Skeletal muscle tissue (tissue), 4 donors: ENCODE results near the gene FREY1. TPM values are rescaled to one million over a fixed set of nuclear protein-coding genes. Genes with fewer than 3 reads are reported as not detected.

Source experiments
- H3K27ac ChIP-seq: one replicate; pipeline ENCODE4 v1.7.0; 2013; ENCODE audit warnings: mild to moderate bottlenecking, low read depth, low read length, inconsistent platforms
- H3K27me3 ChIP-seq, 3 donors: one replicate each; pipeline ENCODE4 v1.7.0; 2013; ENCODE audit warnings: low read length in 3 of 3; ENCODE audit not compliant: control insufficient read depth in 3 of 3, insufficient read depth in 3 of 3
- H3K36me3 ChIP-seq, 3 donors: one replicate each; pipeline ENCODE4 v1.7.0; 2013; ENCODE audit warnings: low read length in 3 of 3; ENCODE audit not compliant: control insufficient read depth in 3 of 3, insufficient read depth in 3 of 3
- H3K4me1 ChIP-seq, 3 donors: one replicate each; pipeline ENCODE4 v1.7.0; 2013; ENCODE audit warnings: low read length in 3 of 3, mild to moderate bottlenecking in 3 of 3; ENCODE audit not compliant: control insufficient read depth in 3 of 3, insufficient read depth in 3 of 3
- H3K4me3 ChIP-seq, 3 donors: one replicate each; pipeline ENCODE4 v1.7.0; 2013; ENCODE audit warnings: low read length in 3 of 3
- H3K9ac ChIP-seq, 3 donors: one replicate each; pipeline ENCODE4 v1.7.0; 2013; ENCODE audit warnings: low read length in 3 of 3, mild to moderate bottlenecking in 3 of 3, moderate library complexity in 2 of 3, low read depth in 1 of 3
- H3K9me3 ChIP-seq, 3 donors: one replicate each; pipeline ENCODE4 v1.7.0; 2013; ENCODE audit warnings: low read length in 3 of 3; ENCODE audit not compliant: control insufficient read depth in 3 of 3
- total RNA-seq: library from RNA; depleted of rRNA; stranded (reverse); fragments of >200 nt; gene quantifications from one replicate; pipeline ENCODE4 v1.2.3, GENCODE V29; 2014
- donor health status: Osteomylitis.

Gene FREY1
- total RNA-seq, 1 donor from 2014 or later, result 1.6 TPM

DNA sequence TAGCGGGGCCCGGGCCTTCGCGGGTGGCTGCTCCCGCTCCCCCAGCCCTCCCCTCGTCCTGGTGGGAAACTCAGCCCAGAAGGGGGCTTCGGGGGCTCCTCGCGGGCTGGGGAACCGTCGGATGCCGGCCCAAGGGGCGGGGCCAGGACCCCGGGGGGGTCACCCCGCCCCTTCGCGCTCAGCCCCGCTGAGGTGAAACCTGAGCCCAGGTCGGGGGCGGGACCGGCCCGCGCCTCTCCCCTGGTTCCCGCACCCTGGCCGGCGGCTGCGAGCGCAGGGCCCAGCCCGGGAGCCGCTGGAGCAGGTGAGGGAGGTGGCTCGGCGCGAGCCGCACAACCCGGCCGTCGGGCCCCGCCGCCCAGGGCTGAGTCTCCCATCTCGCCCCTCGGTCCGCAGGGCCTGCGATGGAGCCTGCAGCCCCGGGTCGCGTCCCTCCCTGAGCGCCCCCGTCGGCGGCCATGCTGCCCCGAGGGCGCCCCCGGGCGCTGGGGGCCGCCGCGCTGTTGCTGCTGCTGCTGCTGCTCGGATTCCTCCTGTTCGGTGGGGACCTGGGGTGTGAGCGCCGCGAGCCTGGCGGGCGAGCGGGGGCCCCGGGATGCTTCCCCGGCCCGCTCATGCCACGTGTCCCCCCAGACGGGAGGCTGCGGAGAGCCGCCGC lies 15.5 kb upstream of the FREY1 start, which contains the start of gene LARGE2:
TSS of gene LARGE2 (plus strand) at position 232 of the 658 bp plus-strand sequence. CDS start at position 459, 227 bp downstream.
- Histone ChIP-seq H3K27ac (no peak within 1 kb of the TSS), H3K4me3 (no peak within 1 kb of the TSS), H3K36me3 (no peaks in the 10 kb centered on the region), H3K27me3 (peaks cover 28 to 41% (median 29%) of the 10 kb centered on the region in 3 donors), H3K9ac (no peak within 1 kb of the TSS), H3K9me3 (no peaks in the 10 kb centered on the region), H3K4me1 (peaks cover 14 to 19% (median 16%) of the 10 kb centered on the region in 3 donors)

DNA sequence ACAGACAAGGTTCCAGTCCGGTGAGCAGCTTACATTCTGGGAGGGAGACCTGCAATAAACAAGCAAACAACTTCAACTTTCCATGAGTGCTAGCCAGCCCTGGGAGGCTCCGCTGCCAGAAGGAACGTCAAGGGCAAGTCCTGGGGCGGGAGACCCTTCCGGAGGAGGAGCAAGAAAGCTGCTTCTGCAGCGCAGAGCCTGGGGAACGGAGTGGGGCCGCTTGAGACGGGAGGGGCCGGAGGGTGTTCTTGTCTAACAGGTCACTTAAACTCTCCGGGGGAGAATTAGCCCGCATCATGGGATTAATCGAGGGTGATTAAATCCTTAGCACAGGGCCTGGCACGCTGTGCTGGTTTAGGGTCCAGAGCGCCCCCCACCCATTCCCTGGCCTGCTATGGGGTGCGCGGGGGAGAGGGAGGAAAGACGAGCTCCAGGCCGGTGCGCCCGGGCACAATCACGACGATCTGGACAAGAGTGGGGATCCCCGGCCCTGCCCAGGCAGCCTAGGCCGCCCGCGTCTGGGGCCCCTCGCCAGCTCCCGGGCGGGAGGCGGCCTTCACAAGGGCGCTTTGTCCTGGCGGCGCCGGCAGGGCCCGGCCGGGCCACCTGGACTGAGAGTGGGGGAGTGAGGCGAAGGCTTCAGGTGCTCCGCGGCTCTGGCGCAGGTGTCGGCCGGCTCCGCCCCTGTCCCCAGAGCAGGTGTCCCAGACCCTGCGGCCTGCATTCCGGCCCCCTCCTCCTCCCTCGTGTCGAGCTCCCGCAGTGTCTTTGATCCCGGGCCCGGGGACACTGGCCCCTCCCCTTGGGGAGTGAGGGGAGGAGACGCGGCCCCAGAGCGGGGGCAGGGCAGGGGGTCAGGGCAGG lies 14.7 kb upstream of the FREY1 start:
- Histone ChIP-seq H3K4me1 (peaks cover 21 to 26% (median 23%) of the 10 kb centered on the region in 3 donors), H3K9ac (no peak overlapping the region), H3K27me3 (peaks cover 28 to 34% (median 29%) of the 10 kb centered on the region in 3 donors), H3K36me3 (no peaks in the 10 kb centered on the region), H3K4me3 (no peak overlapping the region), H3K27ac (no peak overlapping the region), H3K9me3 (no peaks in the 10 kb centered on the region)

DNA sequence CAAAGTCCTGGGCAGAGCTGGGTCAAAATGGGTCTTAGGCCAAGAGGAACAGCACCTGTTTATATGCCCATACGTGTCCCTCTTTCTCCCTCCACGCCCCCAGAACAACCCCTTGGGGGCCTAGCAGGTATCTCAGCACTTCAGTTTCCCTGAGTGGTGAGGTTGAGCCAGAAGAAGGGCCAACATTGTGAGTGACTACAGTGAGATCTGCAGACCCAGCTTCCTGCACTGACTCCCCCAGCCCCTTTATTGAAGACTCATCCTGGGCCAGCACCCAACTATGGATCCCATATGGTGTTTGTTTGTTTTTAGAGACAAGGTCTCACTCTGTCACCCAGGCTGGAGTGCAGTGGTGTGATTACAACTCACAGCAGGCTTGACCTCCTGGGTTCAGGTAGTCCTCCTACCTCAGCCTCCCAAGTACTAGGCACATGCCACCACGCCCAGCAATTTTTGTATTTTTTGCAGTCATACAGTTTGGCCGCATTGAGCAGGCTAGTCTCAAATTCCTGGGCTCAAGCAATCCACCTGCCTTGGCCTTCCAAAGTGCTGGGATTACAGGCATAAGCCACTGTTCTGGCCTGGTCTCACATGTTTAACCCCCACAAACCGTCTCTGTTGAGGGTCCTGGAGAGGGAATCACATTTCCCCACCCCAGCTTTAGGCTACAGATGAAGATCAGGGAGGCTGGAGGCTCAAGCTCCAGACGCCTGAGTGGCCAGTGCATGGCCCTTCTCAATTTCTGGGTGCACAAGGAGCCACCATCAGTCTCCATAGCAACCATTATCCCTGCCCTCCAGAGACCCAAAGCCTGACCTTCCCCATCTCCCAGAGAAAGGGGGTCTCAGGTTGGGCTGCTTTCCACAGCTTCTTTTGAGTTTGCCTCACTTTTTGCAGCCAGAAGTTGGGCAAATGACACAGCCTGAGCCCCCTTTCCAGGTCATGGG lies 13.7 kb upstream of the FREY1 start:
- peaks cover 28 to 35% (median 29%) of the 10 kb centered on the region in 3 donors for H3K4me1 ChIP-seq
- H3K9ac ChIP-seq, result no peak overlapping the region
- H3K36me3 ChIP-seq, result peaks cover 0 to 4% (median 4%) of the 10 kb centered on the region in 3 donors
- H3K27me3 ChIP-seq, result peaks cover 20 to 24% (median 22%) of the 10 kb centered on the region in 3 donors
- no peak overlapping the region for H3K4me3 ChIP-seq
- no peaks in the 10 kb centered on the region for H3K9me3 ChIP-seq
- H3K27ac ChIP-seq, result no peak overlapping the region

DNA sequence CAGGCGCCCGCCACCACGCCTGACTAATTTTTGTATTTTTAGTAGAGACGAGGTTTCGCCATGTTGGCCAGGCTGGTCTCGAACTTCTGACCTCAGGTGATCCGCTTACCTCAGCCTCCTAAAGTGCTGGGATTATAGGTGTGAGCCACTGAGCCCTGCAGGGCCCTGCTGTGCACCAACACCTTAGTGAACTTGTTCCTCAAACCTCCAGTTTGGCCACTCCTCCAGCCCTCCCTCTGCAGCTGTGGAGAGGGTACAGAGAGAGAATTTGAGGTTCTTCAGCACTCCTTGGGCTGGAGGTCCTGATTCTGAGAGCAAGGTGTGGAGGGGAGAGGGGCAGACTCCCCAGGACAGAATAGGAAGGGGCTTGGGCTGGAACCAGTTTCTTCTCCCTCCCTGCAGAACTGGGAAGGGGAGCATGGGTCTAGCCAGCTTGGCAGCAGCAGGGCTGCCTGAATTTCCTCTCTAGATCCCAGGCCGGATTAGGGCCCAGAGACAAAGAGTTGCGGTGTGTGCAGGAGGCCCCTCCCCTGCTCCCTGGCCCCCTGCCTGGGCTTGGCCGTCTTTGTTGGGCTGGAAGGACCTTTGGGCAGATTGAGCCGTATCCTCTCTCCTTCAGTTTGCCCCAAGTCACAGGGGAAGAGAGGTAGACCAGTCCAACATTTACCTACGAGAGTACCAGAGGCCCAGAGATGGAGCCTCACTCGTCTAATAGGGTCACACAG lies 12.9 kb upstream of the FREY1 start:
- Histone ChIP-seq H3K4me1 (peaks cover 28 to 35% (median 29%) of the 10 kb centered on the region in 3 donors), H3K27ac (no peak overlapping the region), H3K27me3 (peaks cover 20 to 23% (median 22%) of the 10 kb centered on the region in 3 donors), H3K36me3 (peaks cover 6 to 12% (median 10%) of the 10 kb centered on the region in 3 donors), H3K9me3 (no peaks in the 10 kb centered on the region), H3K9ac (no peak overlapping the region), H3K4me3 (no peak overlapping the region)

DNA sequence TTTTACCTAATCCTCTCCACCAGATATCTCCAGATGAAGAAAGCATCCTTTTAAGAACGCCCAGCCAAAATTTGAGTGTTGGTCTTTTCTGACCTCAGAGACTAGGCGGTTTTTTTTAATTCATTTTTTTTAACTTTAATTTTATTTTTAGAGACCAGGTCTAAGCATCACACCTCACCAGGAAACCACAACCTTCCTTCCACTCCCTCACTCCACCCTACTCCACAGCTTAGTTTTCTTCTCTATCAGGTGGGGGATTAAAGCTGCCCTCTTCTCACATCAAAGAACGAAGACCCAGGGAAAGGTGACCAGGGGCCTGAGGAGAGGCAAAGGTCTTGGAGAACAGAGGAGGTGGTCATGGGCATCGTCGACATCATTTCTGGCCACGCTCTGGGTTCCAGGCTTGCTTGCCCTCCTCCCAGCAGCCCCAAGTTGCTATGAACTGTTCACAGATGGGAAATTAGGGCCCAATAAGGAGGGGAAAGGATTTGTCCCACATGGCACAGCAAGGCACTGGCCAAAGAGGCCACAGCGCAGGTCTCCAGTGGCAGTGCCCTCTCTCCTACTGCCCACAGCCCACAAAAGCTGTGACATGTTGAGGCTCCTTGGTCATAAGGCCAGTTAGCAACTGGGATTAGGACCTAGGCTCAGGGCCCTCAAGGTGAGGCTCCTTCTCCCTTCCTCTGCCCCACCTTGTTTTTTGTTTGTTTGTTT lies 12.0 kb upstream of the FREY1 start:
- H3K27me3 ChIP-seq, result peaks cover 14 to 16% (median 15%) of the 10 kb centered on the region in 3 donors
- peak overlapping the region in 2 of 3 donors; percentile 89 to 96 for H3K9ac ChIP-seq
- peaks cover 14 to 20% (median 19%) of the 10 kb centered on the region in 3 donors for H3K36me3 ChIP-seq
- H3K4me1 ChIP-seq, result peaks cover 28 to 35% (median 29%) of the 10 kb centered on the region in 3 donors
- H3K27ac ChIP-seq, result peak overlapping the region; percentile 93
- H3K9me3 ChIP-seq, result no peaks in the 10 kb centered on the region
- H3K4me3 ChIP-seq, result peak overlapping the region; percentile 88 to 99 (median 97)

DNA sequence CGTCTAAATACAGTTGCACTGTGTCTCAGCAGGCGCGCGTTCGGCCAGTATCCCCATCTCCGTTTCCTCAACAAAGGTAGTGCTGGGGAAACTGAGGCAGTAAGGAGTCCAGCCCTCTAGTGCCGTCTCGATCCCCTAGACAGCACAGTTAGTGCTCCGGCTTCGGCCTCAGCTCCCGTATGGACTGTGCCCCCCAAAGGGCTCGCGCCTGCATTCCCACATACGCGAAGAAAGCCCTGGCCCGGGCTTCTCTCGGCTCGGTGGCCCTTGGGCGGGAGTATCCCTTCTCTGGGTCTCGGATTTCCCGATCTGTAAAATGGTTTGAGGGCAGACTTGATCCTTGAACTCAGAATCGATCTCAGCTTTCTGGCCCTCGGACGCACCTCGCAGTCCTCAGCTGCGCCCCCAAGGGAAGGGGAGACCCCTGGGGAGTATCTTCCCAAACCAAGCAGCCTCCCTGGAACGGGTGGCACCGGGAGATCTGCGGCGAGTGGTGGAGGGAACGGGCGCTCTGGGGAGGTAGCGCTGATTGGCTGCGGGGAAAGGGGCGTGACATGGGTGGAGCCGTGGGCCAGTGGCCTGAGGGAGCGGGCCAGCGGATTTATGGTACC lies 11.4 kb upstream of the FREY1 start:
- H3K36me3 ChIP-seq, result peaks cover 21 to 27% (median 24%) of the 10 kb centered on the region in 3 donors
- H3K27ac ChIP-seq, result peak overlapping the region; percentile 93
- peaks cover 10 to 15% (median 11%) of the 10 kb centered on the region in 3 donors for H3K27me3 ChIP-seq
- H3K9ac ChIP-seq, result peak overlapping the region; percentile 89 to 97 (median 96)
- H3K9me3 ChIP-seq, result no peaks in the 10 kb centered on the region
- H3K4me3 ChIP-seq, result peak overlapping the region; percentile 88 to 99 (median 97)
- peaks cover 28 to 35% (median 29%) of the 10 kb centered on the region in 3 donors for H3K4me1 ChIP-seq

DNA sequence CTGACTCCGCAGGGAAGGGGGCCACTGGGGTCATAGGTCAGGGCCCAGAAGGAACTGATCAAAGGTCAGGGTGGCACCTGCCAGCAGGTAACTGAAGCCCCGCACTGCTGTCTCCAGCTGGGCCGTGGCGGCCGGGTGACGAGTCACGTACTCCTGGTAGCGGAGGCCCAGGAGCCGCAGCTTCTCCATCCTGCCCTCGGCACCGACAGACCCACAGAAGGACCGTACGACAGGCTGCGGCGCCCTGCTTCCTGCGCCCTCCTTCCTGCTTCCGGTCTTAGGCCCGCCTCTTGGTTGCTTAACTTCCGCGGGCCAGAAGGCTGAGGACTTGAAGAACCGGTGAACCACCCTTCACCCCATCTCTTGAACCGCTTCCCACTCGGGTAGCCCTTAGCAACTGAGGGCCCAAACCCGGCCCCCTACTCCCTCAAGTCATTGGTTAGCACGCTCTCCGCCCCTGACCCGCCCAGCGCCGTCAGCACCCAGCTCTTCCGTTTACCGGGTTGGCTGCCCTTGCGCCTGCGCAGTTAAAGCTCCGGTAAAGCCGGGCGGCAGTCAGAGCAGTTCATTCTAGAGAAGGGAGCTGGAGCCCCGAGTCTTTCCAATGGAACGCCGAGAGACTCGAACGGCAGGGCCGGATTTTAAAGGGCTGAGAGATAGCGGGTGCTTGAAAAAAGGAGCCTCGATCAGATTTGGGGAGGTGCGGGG lies 10.7 kb upstream of the FREY1 start, which contains the start of gene PEX16:
TSS of gene PEX16 (minus strand) at position 255 of the 708 bp plus-strand sequence. CDS start at position 189, 66 bp downstream.
- peaks cover 24 to 31% (median 25%) of the 10 kb centered on the region in 3 donors for H3K4me1 ChIP-seq
- H3K9me3 ChIP-seq, result no peaks in the 10 kb centered on the region

DNA sequence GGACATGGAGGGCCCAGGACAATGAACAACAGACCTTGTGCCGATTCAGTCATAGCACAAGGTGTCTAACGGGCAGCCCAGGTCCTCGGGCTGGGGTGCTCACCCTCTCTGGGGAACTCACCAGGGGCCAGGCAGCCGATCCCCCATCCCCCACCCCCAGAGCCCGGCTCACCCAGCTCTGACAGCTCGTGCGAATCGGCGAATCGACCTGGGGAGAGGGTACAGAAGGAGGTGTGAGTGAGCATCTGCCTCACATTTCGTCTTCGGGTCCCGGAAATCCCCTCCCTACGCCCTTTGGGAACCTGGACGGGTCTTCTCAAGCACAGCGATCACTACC lies 10.2 kb upstream of the FREY1 start:
- Histone ChIP-seq H3K9me3 (no peaks in the 10 kb centered on the region), H3K27me3 (peaks cover 0 to 8% (median 4%) of the 10 kb centered on the region in 3 donors), H3K9ac (peak overlapping the region; percentile 89 to 97 (median 96)), H3K36me3 (peaks cover 27 to 32% (median 30%) of the 10 kb centered on the region in 3 donors), H3K4me3 (peak overlapping the region; percentile 88 to 99 (median 97)), H3K27ac (peak overlapping the region; percentile 93), H3K4me1 (peaks cover 24 to 31% (median 25%) of the 10 kb centered on the region in 3 donors)

More for the DNA sequence above, 10.7 kb upstream of the FREY1 start, which contains the start of gene PEX16:
- peaks cover 4 to 8% (median 8%) of the 10 kb centered on the region in 3 donors for H3K27me3 ChIP-seq
- peaks cover 27 to 32% (median 29%) of the 10 kb centered on the region in 3 donors for H3K36me3 ChIP-seq
- peak within 1 kb of the TSS; percentile 88 to 99 (median 97) for H3K4me3 ChIP-seq
- peak within 1 kb of the TSS; percentile 93 for H3K27ac ChIP-seq
- H3K9ac ChIP-seq, result peak within 1 kb of the TSS; percentile 89 to 97 (median 96)
